ENCODE results near the gene FHAD1. TPM values are rescaled to one million over a fixed set of nuclear protein-coding genes. Genes with fewer than 3 reads are reported as not detected.

Gene FHAD1
- total and polyA plus RNA-seq, 2 of the 13 experiments (the other 11 are each of a cell fraction or from before 2014, with no cell fraction given) = not detected

DNA sequence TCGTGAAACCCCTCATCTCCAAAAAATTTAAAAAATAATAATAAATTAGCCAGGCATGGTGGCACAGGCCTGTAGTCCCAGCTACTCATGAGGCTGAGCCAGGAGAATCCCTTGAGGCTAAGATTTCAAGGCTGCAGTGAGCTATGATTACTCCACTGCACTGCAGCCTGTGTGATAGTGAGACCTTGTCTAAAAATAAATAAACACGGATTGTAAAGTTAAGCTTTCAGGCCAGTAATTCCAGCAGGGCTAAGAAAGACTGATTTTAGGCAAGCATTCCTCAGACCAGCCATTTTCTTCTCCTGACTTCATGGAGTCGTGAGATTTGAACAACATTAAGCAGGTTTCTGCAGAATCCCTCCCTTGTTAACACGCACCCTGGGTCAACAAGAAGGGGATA is 85.5 kb downstream of the FHAD1 start:
- CTCF ChIA-PET (ENCODE audit: low intra/inter-chr PET ratio, low total read pairs) = no interaction called here

More for the DNA sequence above, 85.5 kb downstream of the FHAD1 start:
- BruUV-seq (replicated peaks) = no TSS peak
- Histone ChIP-seq H3K79me2 (ENCODE audit: insufficient read depth, low read length) (no peaks in the 10 kb centered on the region), H3K36me3 (replicated peaks in 1 of 2; ENCODE audit: control insufficient read depth in 1 of 2, insufficient read depth in 2 of 2, low read length in 2 of 2) (no peaks in the 10 kb centered on the region), H3K4me1 (ENCODE audit: insufficient read depth, low read length) (no peaks in the 10 kb centered on the region), H2AFZ (ENCODE audit: low read length) (no peak overlapping the region), H3K4me3 (replicated peaks in 1 of 3; ENCODE audit: insufficient read depth in 1 of 3, low read depth in 2 of 3, low read length in 3 of 3) (no peak overlapping the region), H3K9me3 (ENCODE audit: low read length) (no peaks in the 10 kb centered on the region), H3K4me2 (ENCODE audit: low read depth, low read length) (no peak overlapping the region), H3K27ac (ENCODE audit: extremely low read length, insufficient read depth, low read length) (no peak overlapping the region), H3K9ac (ENCODE audit: insufficient read depth, low read depth, low read length) (no peak overlapping the region), H3K27me3 (ENCODE audit: control insufficient read depth in 1 of 2, insufficient read depth in 2 of 2, low read length in 2 of 2) (peaks cover 1 to 3% of the 10 kb centered on the region in 2 experiments; a peak in 1 of 5 replicates), H4K20me1 (ENCODE audit: insufficient read depth, low read length) (no peaks in the 10 kb centered on the region)
- ATAC-seq (no peak), DNase-seq (ENCODE audit: low spot score) (no peak), FAIRE-seq (no peak)
- POLR2A ChIA-PET = no interaction called here
- in situ Hi-C loops (cut with HindIII; ENCODE audit: extremely low pct_ligation_motif_present, low pct_unique_long_range_greater_than_20kb) = no loop called here
- TF ChIP-seq MED1 (CRISPR knock-in tag; IDR thresholded peaks at IDR 0.05) = no peak
- no peak for TF ChIP-seq ZNF563 (CRISPR knock-in tag; IDR thresholded peaks at IDR 0.05)
- TF ChIP-seq ZNF616 (CRISPR knock-in tag; IDR thresholded peaks at IDR 0.05; ENCODE audit: low read depth) = no peak
- TF ChIP-seq ZNF350 (CRISPR knock-in tag; IDR thresholded peaks at IDR 0.05; ENCODE audit: borderline replicate concordance, low read depth) = no peak
- no peak for TF ChIP-seq MATR3 (CRISPR knock-in tag; IDR thresholded peaks at IDR 0.05)
- no peak for TF ChIP-seq KLF6 (CRISPR knock-in tag; IDR thresholded peaks at IDR 0.05)
- TF ChIP-seq GZF1 (CRISPR knock-in tag; IDR thresholded peaks at IDR 0.05) = no peak
- TF ChIP-seq ASH2L (IDR thresholded peaks at IDR 0.05; ENCODE audit: insufficient read length, low read depth, low read length) = no peak
- TF ChIP-seq, protein P1, sequence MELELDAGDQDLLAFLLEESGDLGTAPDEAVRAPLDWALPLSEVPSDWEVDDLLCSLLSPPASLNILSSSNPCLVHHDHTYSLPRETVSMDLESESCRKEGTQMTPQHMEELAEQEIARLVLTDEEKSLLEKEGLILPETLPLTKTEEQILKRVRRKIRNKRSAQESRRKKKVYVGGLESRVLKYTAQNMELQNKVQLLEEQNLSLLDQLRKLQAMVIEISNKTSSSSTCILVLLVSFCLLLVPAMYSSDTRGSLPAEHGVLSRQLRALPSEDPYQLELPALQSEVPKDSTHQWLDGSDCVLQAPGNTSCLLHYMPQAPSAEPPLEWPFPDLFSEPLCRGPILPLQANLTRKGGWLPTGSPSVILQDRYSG (CRISPR knock-in tag; IDR thresholded peaks at IDR 0.05) = no peak
- no peak for TF ChIP-seq ZNF878 (CRISPR knock-in tag; IDR thresholded peaks at IDR 0.05)
- TF ChIP-seq ZSCAN21 (CRISPR knock-in tag; IDR thresholded peaks at IDR 0.05; ENCODE audit: borderline replicate concordance) = no peak
- TF ChIP-seq JUN (CRISPR knock-in tag; IDR thresholded peaks at IDR 0.05) = no peak
- TF ChIP-seq TCF7 (IDR thresholded peaks at IDR 0.05; ENCODE audit: low read depth) = no peak
- TF ChIP-seq ZNF746 (CRISPR knock-in tag; IDR thresholded peaks at IDR 0.05) = no peak
- TF ChIP-seq, protein P2, sequence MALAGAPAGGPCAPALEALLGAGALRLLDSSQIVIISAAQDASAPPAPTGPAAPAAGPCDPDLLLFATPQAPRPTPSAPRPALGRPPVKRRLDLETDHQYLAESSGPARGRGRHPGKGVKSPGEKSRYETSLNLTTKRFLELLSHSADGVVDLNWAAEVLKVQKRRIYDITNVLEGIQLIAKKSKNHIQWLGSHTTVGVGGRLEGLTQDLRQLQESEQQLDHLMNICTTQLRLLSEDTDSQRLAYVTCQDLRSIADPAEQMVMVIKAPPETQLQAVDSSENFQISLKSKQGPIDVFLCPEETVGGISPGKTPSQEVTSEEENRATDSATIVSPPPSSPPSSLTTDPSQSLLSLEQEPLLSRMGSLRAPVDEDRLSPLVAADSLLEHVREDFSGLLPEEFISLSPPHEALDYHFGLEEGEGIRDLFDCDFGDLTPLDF (CRISPR knock-in tag; IDR thresholded peaks at IDR 0.05) = no peak
- TF ChIP-seq, protein P3, sequence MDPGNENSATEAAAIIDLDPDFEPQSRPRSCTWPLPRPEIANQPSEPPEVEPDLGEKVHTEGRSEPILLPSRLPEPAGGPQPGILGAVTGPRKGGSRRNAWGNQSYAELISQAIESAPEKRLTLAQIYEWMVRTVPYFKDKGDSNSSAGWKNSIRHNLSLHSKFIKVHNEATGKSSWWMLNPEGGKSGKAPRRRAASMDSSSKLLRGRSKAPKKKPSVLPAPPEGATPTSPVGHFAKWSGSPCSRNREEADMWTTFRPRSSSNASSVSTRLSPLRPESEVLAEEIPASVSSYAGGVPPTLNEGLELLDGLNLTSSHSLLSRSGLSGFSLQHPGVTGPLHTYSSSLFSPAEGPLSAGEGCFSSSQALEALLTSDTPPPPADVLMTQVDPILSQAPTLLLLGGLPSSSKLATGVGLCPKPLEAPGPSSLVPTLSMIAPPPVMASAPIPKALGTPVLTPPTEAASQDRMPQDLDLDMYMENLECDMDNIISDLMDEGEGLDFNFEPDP (CRISPR knock-in tag; conservative IDR thresholded peaks at IDR 0.05) = no peak
- TF ChIP-seq, protein P4, sequence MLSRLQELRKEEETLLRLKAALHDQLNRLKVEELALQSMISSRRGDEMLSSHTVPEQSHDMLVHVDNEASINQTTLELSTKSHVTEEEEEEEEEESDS (CRISPR knock-in tag; IDR thresholded peaks at IDR 0.05; ENCODE audit: borderline replicate concordance) = no peak
- no peak for TF ChIP-seq ZFX (CRISPR knock-in tag; IDR thresholded peaks at IDR 0.05; ENCODE audit: low read depth)
- no peak for TF ChIP-seq ZNF530 (CRISPR knock-in tag; IDR thresholded peaks at IDR 0.05; ENCODE audit: low read depth)
- WGBS (ENCODE audit: low lambda C conversion rate) = 20% methylated on average over 4 of the region's 4 CpGs
- intact Hi-C loops (cut with micrococcal nuclease; ENCODE audit: unreplicated experiment) = no loop called here

All from HepG2 (cell line).